ENCODE data around the gene CFAP73.

The CFAP73 gene

GRCh38 chr12:113155060-113155459, 5.5 kb downstream of the CFAP73 start:
- Histone ChIP-seq H3K27me3 (ENCODE audit: low read length) (no peaks in the 10 kb centered on the region), H2AFZ (ENCODE audit: low read depth, low read length, severe bottlenecking) (no peak overlapping the region), H3K9me2 (replicated peaks; ENCODE audit: insufficient read depth, low read length) (no peaks in the 10 kb centered on the region), H3K4me2 (ENCODE audit: low read depth, low read length, poor library complexity, severe bottlenecking) (peak overlapping the region; percentile 87), H4K20me1 (ENCODE audit: low read depth, low read length) (no peaks in the 10 kb centered on the region), H3K9me3 (ENCODE audit: insufficient read depth, low read length) (no peaks in the 10 kb centered on the region), H3K4me3 (ENCODE audit: insufficient read depth, low read length, poor library complexity, severe bottlenecking) (no peak overlapping the region), H3K27ac (ENCODE audit: low read depth, low read length) (peak overlapping the region; percentile 44), H3K9ac (ENCODE audit: low read length) (peak overlapping the region; percentile 63; the same call in 1 of the 2 replicates), H3F3A (ENCODE audit: insufficient read depth) (peaks cover 36% of the 10 kb centered on the region), H3K79me2 (ENCODE audit: insufficient read depth, low read length) (no peaks in the 10 kb centered on the region), H3K36me3 (ENCODE audit: low read length) (no peaks in the 10 kb centered on the region)
- TF ChIP-seq CTCF (IDR thresholded peaks at IDR 0.05; ENCODE audit: insufficient read depth, low read length, poor library complexity, severe bottlenecking) = no peak
- no peak for TF ChIP-seq EZH2phosphoT487 (conservative IDR thresholded peaks at IDR 0.05; ENCODE audit: low read length)

GRCh38 chr12:113155646-113156045, 6.1 kb downstream of the CFAP73 start:
- H3K27me3 ChIP-seq (ENCODE audit: low read length) = no peaks in the 10 kb centered on the region
- no peaks in the 10 kb centered on the region for H3K9me2 ChIP-seq (replicated peaks; ENCODE audit: insufficient read depth, low read length)
- no peak overlapping the region for H3K4me3 ChIP-seq (ENCODE audit: insufficient read depth, low read length, poor library complexity, severe bottlenecking)
- no peaks in the 10 kb centered on the region for H3K79me2 ChIP-seq (ENCODE audit: insufficient read depth, low read length)
- no peaks in the 10 kb centered on the region for H3K36me3 ChIP-seq (ENCODE audit: low read length)
- peak overlapping the region; percentile 44 for H3K27ac ChIP-seq (ENCODE audit: low read depth, low read length)
- H4K20me1 ChIP-seq (ENCODE audit: low read depth, low read length) = no peaks in the 10 kb centered on the region
- no peaks in the 10 kb centered on the region for H3K9me3 ChIP-seq (ENCODE audit: insufficient read depth, low read length)
- peaks cover 36% of the 10 kb centered on the region for H3F3A ChIP-seq (ENCODE audit: insufficient read depth)
- TF ChIP-seq CTCF (IDR thresholded peaks at IDR 0.05; ENCODE audit: insufficient read depth, low read length, poor library complexity, severe bottlenecking) (no peak), EZH2phosphoT487 (conservative IDR thresholded peaks at IDR 0.05; ENCODE audit: low read length) (no peak)
- no peak overlapping the region for H3K4me2 ChIP-seq (ENCODE audit: low read depth, low read length, poor library complexity, severe bottlenecking)
- H3K9ac ChIP-seq (ENCODE audit: low read length) = peak overlapping the region; percentile 6; the same call in 1 of the 2 replicates
- H2AFZ ChIP-seq (ENCODE audit: low read depth, low read length, severe bottlenecking) = no peak overlapping the region

GRCh38 chr12:113157218-113157859, 7.8 kb downstream of the CFAP73 start:
- Histone ChIP-seq H3K79me2 (ENCODE audit: insufficient read depth, low read length) (no peaks in the 10 kb centered on the region), H3K9ac (ENCODE audit: low read length) (no peak overlapping the region), H3K4me3 (ENCODE audit: insufficient read depth, low read length, poor library complexity, severe bottlenecking) (no peak overlapping the region), H3F3A (ENCODE audit: insufficient read depth) (peaks cover 29% of the 10 kb centered on the region), H3K9me2 (replicated peaks; ENCODE audit: insufficient read depth, low read length) (no peaks in the 10 kb centered on the region), H4K20me1 (ENCODE audit: low read depth, low read length) (no peaks in the 10 kb centered on the region), H2AFZ (ENCODE audit: low read depth, low read length, severe bottlenecking) (no peak overlapping the region), H3K9me3 (ENCODE audit: insufficient read depth, low read length) (no peaks in the 10 kb centered on the region), H3K27ac (ENCODE audit: low read depth, low read length) (no peak overlapping the region; the same call in 1 of the 2 replicates), H3K36me3 (ENCODE audit: low read length) (no peaks in the 10 kb centered on the region), H3K4me2 (ENCODE audit: low read depth, low read length, poor library complexity, severe bottlenecking) (no peak overlapping the region), H3K27me3 (ENCODE audit: low read length) (no peaks in the 10 kb centered on the region)
- TF ChIP-seq CTCF (IDR thresholded peaks at IDR 0.05; ENCODE audit: insufficient read depth, low read length, poor library complexity, severe bottlenecking) (no peak), EZH2phosphoT487 (conservative IDR thresholded peaks at IDR 0.05; ENCODE audit: low read length) (no peak)

All from SU-DHL-6 (cell line).